ENCODE data around the gene F8A1. TPM values are rescaled to one million over a fixed set of nuclear protein-coding genes. Genes with fewer than 3 reads are reported as not detected.

The F8A1 gene
- total and polyA plus RNA-seq, 2 of the 4 experiments (the other 2 are of a cell fraction): 0.54 to 8.3 TPM

- Histone ChIP-seq H3K36me3 (ENCODE audit: control insufficient read depth, insufficient read depth, low read length) (no peaks in the 10 kb centered on the region), H3K4me2 (ENCODE audit: low read depth, low read length) (peak overlapping the region; percentile 39), H3K9me1 (ENCODE audit: insufficient read depth, low read length) (no peaks in the 10 kb centered on the region), H3K18ac (ENCODE audit: low read depth, low read length) (no peak overlapping the region), H2BK20ac (ENCODE audit: low read depth, low read length) (no peak overlapping the region), H3K4me3 (ENCODE audit: insufficient read depth, low read depth, low read length) (0 out of 2 replicates have a peak overlapping the region, but pooled peaks have one; percentile 6), H2AFZ (replicated peaks; ENCODE audit: low read length, poor library complexity) (peak overlapping the region; percentile 84), H3K27me3 (ENCODE audit: control insufficient read depth, insufficient read depth, low read length) (no peaks in the 10 kb centered on the region), H3K56ac (ENCODE audit: extremely low read depth, insufficient read depth, low read length) (no peak overlapping the region), H3K4ac (ENCODE audit: low read depth, low read length) (no peak overlapping the region), H4K8ac (ENCODE audit: low read depth in 2 of 2, low read length in 2 of 2) (no peak overlapping the region), H3K4me1 (ENCODE audit: control insufficient read depth, insufficient read depth, low read length) (no peaks in the 10 kb centered on the region), H2BK5ac (ENCODE audit: low read depth, low read length, poor library complexity, severe bottlenecking) (no peak overlapping the region), H3K27ac (ENCODE audit: insufficient read depth, low read length) (no peak overlapping the region), H2BK15ac (ENCODE audit: low read depth, low read length) (no peak overlapping the region), H4K5ac (ENCODE audit: low read depth, low read length) (no peak overlapping the region), H3K14ac (replicated peaks; ENCODE audit: low read depth, low read length) (no peak overlapping the region), H3K9ac (ENCODE audit: low read depth, low read length) (no peak overlapping the region), H4K91ac (ENCODE audit: insufficient read depth, low read depth, low read length) (no peak overlapping the region), H3K79me1 (ENCODE audit: low read depth in 1 of 2, low read length in 2 of 2) (no peaks in the 10 kb centered on the region), H2BK120ac (ENCODE audit: low read depth, low read length) (no peak overlapping the region), H3K9me3 (ENCODE audit: control insufficient read depth, insufficient read depth, low read length) (peaks cover 2% of the 10 kb centered on the region; the same call in 1 of the 2 replicates), H2AK9ac (replicated peaks; ENCODE audit: low read depth, low read length, poor library complexity) (no peak overlapping the region), H3K23ac (ENCODE audit: low read depth, low read length) (no peak overlapping the region), H4K20me1 (ENCODE audit: insufficient read depth, low read length) (no peaks in the 10 kb centered on the region), H2AK5ac (ENCODE audit: low read depth, low read length) (no peak overlapping the region)
- DNase-seq (peak; percentile 80), ATAC-seq (ENCODE audit: low read depth) (peak; percentile 89)
- TF ChIP-seq CTCF (conservative IDR thresholded peaks at IDR 0.05; ENCODE audit: low read depth, low read length) (peak; percentile 66), RAD21 (IDR thresholded peaks at IDR 0.05; ENCODE audit: low read length) (peak; percentile 73), POLR2A (IDR thresholded peaks at IDR 0.05; ENCODE audit: low read depth, low read length) (no peak), CEBPB (IDR thresholded peaks at IDR 0.05; ENCODE audit: low read depth, low read length) (no peak), NFE2L2 (IDR thresholded peaks at IDR 0.05; ENCODE audit: low read depth, low read length) (no peak), SMC3 (IDR thresholded peaks at IDR 0.05; ENCODE audit: low read depth, low read length) (peak; percentile 59), BHLHE40 (IDR thresholded peaks at IDR 0.05; ENCODE audit: low read depth, low read length) (no peak), RCOR1 (IDR thresholded peaks at IDR 0.05; ENCODE audit: insufficient replicate concordance, low read length) (no peak), USF2 (IDR thresholded peaks at IDR 0.05; ENCODE audit: low read depth, low read length) (no peak)
- TF ChIP-seq, protein P1, sequence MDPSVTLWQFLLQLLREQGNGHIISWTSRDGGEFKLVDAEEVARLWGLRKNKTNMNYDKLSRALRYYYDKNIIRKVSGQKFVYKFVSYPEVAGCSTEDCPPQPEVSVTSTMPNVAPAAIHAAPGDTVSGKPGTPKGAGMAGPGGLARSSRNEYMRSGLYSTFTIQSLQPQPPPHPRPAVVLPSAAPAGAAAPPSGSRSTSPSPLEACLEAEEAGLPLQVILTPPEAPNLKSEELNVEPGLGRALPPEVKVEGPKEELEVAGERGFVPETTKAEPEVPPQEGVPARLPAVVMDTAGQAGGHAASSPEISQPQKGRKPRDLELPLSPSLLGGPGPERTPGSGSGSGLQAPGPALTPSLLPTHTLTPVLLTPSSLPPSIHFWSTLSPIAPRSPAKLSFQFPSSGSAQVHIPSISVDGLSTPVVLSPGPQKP (IDR thresholded peaks at IDR 0.05; ENCODE audit: borderline replicate concordance, low read depth, low read length): no peak
- CTCF ChIA-PET: interaction anchor here (0.6 to 1.9 kb wide), 6 partner anchors 9 to 231 kb away, joined by 3 to 15 read pairs (median 4); no protein-coding TSS in a partner anchor
- dilution Hi-C loops (cut with HindIII; ENCODE audit: low sequenced_read_pairs, unreplicated experiment): no loop called here
- in situ Hi-C loops (cut with MboI; ENCODE audit: low sequenced_read_pairs): no loop called here
- BruUV-seq (replicated peaks): no TSS peak
- intact Hi-C loops (cut with micrococcal nuclease): loop anchor here (1.0 to 5.0 kb wide), 4 partner anchors 63 to 902 kb away; no protein-coding TSS in a partner anchor
- POLR2A ChIA-PET (ENCODE audit: unreplicated experiment): no interaction called here
- no CpG with 5 or more reads among the region's 5 CpGs for WGBS, 2 experiments (ENCODE audit: extremely low coverage in 2 of 2, insufficient read length in 1 of 2)
Measured at GRCh38 chrX:154918060-154918483, 31.9 kb downstream of the F8A1 start.

Data from IMR-90 (cell line).